ENCODE measurements around the gene LMF1. TPM values are rescaled to one million over a fixed set of nuclear protein-coding genes. Genes with fewer than 3 reads are reported as not detected.

LMF1 gene
- total and polyA plus RNA-seq, 9 of the 15 experiments (the other 6 are each of a cell fraction or from before 2014, with no cell fraction given) = 0.11 to 1.6 (median 0.55) TPM; not detected in 1

GRCh38 chr16:951660-952301 lies 19.0 kb downstream of the LMF1 start (continued):
- TF ChIP-seq PRPF4 (IDR thresholded peaks at IDR 0.05; ENCODE audit: insufficient read depth, low read depth, low read length, poor library complexity, severe bottlenecking) (no peak), E2F6 (IDR thresholded peaks at IDR 0.05; ENCODE audit: borderline replicate concordance in 1 of 2, extremely low read depth in 1 of 2, insufficient read depth in 1 of 2, insufficient read length in 1 of 2, low read depth in 1 of 2, low read length in 1 of 2, poor library complexity in 1 of 2, severe bottlenecking in 1 of 2) (peak; percentile 61 to 78), RFX1 (IDR thresholded peaks at IDR 0.05) (no peak), NEUROD1 (IDR thresholded peaks at IDR 0.05; ENCODE audit: borderline replicate concordance, low read depth, low read length, partially characterized antibody) (no peak), GTF2F1 (IDR thresholded peaks at IDR 0.05; ENCODE audit: low read depth, low read length) (no peak), SMAD4 (CRISPR knock-in tag; conservative IDR thresholded peaks at IDR 0.05) (peak; percentile 86), ZNF583 (CRISPR knock-in tag; IDR thresholded peaks at IDR 0.05) (peak; percentile 65; the same call in 1 of the 2 replicates), FUS (optimal IDR thresholded peaks at IDR 0.05; ENCODE audit: low read depth, low read length) (no peak), SPI1 (IDR thresholded peaks at IDR 0.05; ENCODE audit: borderline replicate concordance, low read depth, low read length) (no peak), ZBTB17 (CRISPR knock-in tag; IDR thresholded peaks at IDR 0.05) (peak; percentile 61; the same call in 1 of the 2 replicates), CTBP1 (IDR thresholded peaks at IDR 0.05; ENCODE audit: borderline replicate concordance) (peak; percentile 68; the same call in 1 of the 2 replicates), ZNF589 (CRISPR knock-in tag; IDR thresholded peaks at IDR 0.05; ENCODE audit: low read depth) (no peak; the same call in 1 of the 2 replicates), TFAM (CRISPR knock-in tag; conservative IDR thresholded peaks at IDR 0.05) (no peak), CBX3 (IDR thresholded peaks at IDR 0.05; ENCODE audit: borderline replicate concordance in 1 of 2, low read length in 2 of 2) (no peak; a peak in 1 of 3 replicates), NFIX (CRISPR knock-in tag; IDR thresholded peaks at IDR 0.05; ENCODE audit: low read depth) (no peak), TOE1 (IDR thresholded peaks at IDR 0.05; ENCODE audit: borderline replicate concordance) (peak; percentile 53; the same call in 1 of the 2 replicates), TOE1 (CRISPR knock-in tag; IDR thresholded peaks at IDR 0.05; ENCODE audit: borderline replicate concordance, low read depth) (no peak), GATAD2B (IDR thresholded peaks at IDR 0.05; ENCODE audit: borderline replicate concordance) (no peak)
- TF ChIP-seq, protein P1, sequence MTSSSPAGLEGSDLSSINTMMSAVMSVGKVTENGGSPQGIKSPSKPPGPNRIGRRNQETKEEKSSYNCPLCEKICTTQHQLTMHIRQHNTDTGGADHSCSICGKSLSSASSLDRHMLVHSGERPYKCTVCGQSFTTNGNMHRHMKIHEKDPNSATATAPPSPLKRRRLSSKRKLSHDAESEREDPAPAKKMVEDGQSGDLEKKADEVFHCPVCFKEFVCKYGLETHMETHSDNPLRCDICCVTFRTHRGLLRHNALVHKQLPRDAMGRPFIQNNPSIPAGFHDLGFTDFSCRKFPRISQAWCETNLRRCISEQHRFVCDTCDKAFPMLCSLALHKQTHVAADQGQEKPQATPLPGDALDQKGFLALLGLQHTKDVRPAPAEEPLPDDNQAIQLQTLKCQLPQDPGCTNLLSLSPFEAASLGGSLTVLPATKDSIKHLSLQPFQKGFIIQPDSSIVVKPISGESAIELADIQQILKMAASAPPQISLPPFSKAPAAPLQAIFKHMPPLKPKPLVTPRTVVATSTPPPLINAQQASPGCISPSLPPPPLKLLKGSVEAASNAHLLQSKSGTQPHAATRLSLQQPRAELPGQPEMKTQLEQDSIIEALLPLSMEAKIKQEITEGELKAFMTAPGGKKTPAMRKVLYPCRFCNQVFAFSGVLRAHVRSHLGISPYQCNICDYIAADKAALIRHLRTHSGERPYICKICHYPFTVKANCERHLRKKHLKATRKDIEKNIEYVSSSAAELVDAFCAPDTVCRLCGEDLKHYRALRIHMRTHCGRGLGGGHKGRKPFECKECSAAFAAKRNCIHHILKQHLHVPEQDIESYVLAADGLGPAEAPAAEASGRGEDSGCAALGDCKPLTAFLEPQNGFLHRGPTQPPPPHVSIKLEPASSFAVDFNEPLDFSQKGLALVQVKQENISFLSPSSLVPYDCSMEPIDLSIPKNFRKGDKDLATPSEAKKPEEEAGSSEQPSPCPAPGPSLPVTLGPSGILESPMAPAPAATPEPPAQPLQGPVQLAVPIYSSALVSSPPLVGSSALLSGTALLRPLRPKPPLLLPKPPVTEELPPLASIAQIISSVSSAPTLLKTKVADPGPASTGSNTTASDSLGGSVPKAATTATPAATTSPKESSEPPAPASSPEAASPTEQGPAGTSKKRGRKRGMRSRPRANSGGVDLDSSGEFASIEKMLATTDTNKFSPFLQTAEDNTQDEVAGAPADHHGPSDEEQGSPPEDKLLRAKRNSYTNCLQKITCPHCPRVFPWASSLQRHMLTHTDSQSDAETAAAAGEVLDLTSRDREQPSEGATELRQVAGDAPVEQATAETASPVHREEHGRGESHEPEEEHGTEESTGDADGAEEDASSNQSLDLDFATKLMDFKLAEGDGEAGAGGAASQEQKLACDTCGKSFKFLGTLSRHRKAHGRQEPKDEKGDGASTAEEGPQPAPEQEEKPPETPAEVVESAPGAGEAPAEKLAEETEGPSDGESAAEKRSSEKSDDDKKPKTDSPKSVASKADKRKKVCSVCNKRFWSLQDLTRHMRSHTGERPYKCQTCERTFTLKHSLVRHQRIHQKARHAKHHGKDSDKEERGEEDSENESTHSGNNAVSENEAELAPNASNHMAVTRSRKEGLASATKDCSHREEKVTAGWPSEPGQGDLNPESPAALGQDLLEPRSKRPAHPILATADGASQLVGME (CRISPR knock-in tag; IDR thresholded peaks at IDR 0.05) = no peak
- TF ChIP-seq, protein P2, sequence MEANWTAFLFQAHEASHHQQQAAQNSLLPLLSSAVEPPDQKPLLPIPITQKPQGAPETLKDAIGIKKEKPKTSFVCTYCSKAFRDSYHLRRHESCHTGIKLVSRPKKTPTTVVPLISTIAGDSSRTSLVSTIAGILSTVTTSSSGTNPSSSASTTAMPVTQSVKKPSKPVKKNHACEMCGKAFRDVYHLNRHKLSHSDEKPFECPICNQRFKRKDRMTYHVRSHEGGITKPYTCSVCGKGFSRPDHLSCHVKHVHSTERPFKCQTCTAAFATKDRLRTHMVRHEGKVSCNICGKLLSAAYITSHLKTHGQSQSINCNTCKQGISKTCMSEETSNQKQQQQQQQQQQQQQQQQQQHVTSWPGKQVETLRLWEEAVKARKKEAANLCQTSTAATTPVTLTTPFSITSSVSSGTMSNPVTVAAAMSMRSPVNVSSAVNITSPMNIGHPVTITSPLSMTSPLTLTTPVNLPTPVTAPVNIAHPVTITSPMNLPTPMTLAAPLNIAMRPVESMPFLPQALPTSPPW (CRISPR knock-in tag; IDR thresholded peaks at IDR 0.05) = peak; percentile 85

All from K562 (cell line).